Forelimb muscle (tissue), 1 donor: ENCODE results near the gene ZNF23. TPM values are rescaled to one million over a fixed set of nuclear protein-coding genes. Genes with fewer than 3 reads are reported as not detected.

ENCODE experiments used
- polyA plus RNA-seq: library from polyadenylated mRNA; unstranded; fragments of 120-200 nt; gene quantifications from one replicate; pipeline ENCODE4 v1.2.1, GENCODE V29; 2013; ENCODE audit not compliant: insufficient read length

Gene ZNF23
- polyA plus RNA-seq, 1 donor = 10.8 TPM

Other genes starting within 250 kb of the ZNF23 start
- gene HYDIN, start 231.5 kb downstream of the ZNF23 start, polyA plus RNA-seq = 2.8 TPM
- gene CMTR2, start 172.8 kb downstream of the ZNF23 start, polyA plus RNA-seq = 24.0 TPM
- gene CALB2, start 103.5 kb downstream of the ZNF23 start, polyA plus RNA-seq = 0.33 TPM
- gene TLE7, start 20.2 kb downstream of the ZNF23 start, polyA plus RNA-seq = not detected
- 2.7 TPM for gene ZNF19, start 27.1 kb upstream of the ZNF23 start, polyA plus RNA-seq
- gene CHST4, start 64.2 kb upstream of the ZNF23 start, polyA plus RNA-seq = not detected
- not detected for gene TAT, start 114.8 kb upstream of the ZNF23 start, polyA plus RNA-seq
- 0.22 TPM for gene MARVELD3, start 163.9 kb upstream of the ZNF23 start, polyA plus RNA-seq